Spleen (tissue), 7 donors: Measurements from ENCODE around the gene ATP2B3.

Source experiments
- POLR2A ChIP-seq, 3 donors: fragments of 450-650 bp; IDR thresholded peaks; one replicate each; pipeline ENCODE4 v1.5.1; 2017; ENCODE audit warnings: antibody characterized with exemption in 3 of 3, mild to moderate bottlenecking in 1 of 3
- TF ChIP-seq, protein P1 (sequence below), 11 experiments: fragments of 200-600 bp in 7 of 11; fragments of 450-650 bp in 4 of 11; sonication (generic) in 4 of 11; IDR thresholded peaks in 8 of 11; conservative IDR thresholded peaks in 3 of 11; 1 replicate in 7 of 11; 2 replicates in 4 of 11; pipeline versions ENCODE4 v1.4.0 to v1.8.0; 2016 to 2021; ENCODE audit warnings: antibody characterized with exemption in 11 of 11, inconsistent platforms in 4 of 11, mild to moderate bottlenecking in 1 of 11
- donor health status: DM: no; HTN: no; CAD: no; lungs with moderate emphysema.
- donor health status: DM: no; HTN: no; CAD: no.
- donor health status: DM: no; HTN: no; CAD: no.

DNA sequence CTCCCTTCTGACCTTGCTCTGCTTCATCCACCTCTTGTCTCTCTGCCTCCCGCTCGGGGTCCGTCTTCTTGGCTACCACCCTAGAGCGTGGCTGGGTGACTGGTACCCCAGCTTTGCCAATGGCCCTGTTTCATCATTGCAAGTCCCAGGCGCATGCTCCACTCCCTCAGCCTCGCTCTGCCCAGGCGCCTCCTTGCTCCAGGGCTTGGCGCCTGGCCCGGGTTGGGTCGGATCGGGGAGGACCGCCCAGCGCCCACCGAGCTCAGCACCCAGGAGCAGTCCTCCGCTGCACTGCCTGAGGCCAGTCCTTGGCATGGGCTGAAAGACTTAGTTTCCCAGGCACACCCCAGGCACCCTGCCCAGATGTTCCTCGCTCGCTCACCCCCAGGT, 22.1 kb upstream of the ATP2B3 start:
- TF ChIP-seq POLR2A (IDR thresholded peaks at IDR 0.05): no peak
- TF ChIP-seq, protein P1, sequence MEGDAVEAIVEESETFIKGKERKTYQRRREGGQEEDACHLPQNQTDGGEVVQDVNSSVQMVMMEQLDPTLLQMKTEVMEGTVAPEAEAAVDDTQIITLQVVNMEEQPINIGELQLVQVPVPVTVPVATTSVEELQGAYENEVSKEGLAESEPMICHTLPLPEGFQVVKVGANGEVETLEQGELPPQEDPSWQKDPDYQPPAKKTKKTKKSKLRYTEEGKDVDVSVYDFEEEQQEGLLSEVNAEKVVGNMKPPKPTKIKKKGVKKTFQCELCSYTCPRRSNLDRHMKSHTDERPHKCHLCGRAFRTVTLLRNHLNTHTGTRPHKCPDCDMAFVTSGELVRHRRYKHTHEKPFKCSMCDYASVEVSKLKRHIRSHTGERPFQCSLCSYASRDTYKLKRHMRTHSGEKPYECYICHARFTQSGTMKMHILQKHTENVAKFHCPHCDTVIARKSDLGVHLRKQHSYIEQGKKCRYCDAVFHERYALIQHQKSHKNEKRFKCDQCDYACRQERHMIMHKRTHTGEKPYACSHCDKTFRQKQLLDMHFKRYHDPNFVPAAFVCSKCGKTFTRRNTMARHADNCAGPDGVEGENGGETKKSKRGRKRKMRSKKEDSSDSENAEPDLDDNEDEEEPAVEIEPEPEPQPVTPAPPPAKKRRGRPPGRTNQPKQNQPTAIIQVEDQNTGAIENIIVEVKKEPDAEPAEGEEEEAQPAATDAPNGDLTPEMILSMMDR (IDR thresholded peaks at IDR 0.05 in 8 of 11, conservative IDR thresholded peaks at IDR 0.05 in 3 of 11): no peak
